Astrocyte of the cerebellum (primary cell): ENCODE results near the gene MTHFSD.

Experiments
- DNase-seq: peaks from one replicate; pipeline ENCODE4 v3.0.0-alpha.2; 2011; ENCODE audit warnings: low read depth
- H3K4me3 ChIP-seq: 2 replicates; pipeline ENCODE4 v1.5.1; 2011; ENCODE audit warnings: mild to moderate bottlenecking, low read depth, low read length, moderate library complexity
- in situ Hi-C: cut with HindIII; loops from 2 replicates; pipeline ENCODE4 v1.10.0; 2017; ENCODE audit warnings: low sequenced_read_pairs
- TF ChIP-seq, protein P1 (sequence below): IDR thresholded peaks from 2 replicates; pipeline ENCODE4 v1.5.1; 2012; ENCODE audit warnings: low read length, low read depth, moderate library complexity, mild to moderate bottlenecking; ENCODE audit errors: missing control alignments

The MTHFSD gene

GRCh38 chr16:86597880-86598606, 43.0 kb upstream of the MTHFSD start:
- TF ChIP-seq, protein P1, sequence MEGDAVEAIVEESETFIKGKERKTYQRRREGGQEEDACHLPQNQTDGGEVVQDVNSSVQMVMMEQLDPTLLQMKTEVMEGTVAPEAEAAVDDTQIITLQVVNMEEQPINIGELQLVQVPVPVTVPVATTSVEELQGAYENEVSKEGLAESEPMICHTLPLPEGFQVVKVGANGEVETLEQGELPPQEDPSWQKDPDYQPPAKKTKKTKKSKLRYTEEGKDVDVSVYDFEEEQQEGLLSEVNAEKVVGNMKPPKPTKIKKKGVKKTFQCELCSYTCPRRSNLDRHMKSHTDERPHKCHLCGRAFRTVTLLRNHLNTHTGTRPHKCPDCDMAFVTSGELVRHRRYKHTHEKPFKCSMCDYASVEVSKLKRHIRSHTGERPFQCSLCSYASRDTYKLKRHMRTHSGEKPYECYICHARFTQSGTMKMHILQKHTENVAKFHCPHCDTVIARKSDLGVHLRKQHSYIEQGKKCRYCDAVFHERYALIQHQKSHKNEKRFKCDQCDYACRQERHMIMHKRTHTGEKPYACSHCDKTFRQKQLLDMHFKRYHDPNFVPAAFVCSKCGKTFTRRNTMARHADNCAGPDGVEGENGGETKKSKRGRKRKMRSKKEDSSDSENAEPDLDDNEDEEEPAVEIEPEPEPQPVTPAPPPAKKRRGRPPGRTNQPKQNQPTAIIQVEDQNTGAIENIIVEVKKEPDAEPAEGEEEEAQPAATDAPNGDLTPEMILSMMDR, result no peak
- no peak overlapping the region for H3K4me3 ChIP-seq
- in situ Hi-C loops, result no loop called here
- DNase-seq, result no peak

DNA sequence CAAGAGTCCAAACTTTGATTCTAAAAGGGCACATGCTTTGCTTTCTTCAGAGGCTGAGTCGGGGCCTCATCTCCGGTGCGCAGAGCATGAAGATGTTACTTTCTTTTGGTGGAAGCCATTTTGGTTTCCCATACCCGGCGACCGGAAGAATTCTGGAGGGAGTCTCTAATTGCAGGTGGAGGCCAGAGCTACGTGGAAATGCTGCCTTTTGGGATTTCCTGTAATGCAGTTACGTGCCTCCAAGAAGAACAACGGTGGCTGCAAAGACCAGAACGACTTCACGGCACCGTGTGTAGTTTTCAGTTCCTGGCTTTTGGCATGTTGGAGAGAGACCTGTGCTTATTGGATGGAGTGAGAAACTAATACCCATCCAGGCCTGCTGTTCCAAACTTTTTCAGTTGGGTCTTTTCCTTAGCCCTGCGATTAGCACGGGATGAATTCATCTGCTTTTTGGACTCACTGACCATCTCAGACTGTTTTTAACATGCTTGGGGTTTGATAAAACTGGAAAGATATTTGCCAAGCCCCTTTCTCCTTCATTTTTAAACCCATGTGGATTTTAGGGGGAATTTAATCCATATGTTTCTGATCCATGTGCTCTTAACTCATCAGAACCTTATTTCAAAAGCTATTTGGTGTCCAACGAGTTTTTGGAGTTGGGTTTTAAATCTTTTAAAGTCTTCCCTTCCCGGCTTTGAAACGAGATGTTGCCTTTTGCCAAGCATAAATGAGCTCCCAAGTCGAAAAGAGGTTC, 42.3 kb upstream of the MTHFSD start:
- in situ Hi-C loops, result no loop called here
- DNase-seq, result no peak
- no peak overlapping the region for H3K4me3 ChIP-seq
- TF ChIP-seq, protein P1, result no peak

DNA sequence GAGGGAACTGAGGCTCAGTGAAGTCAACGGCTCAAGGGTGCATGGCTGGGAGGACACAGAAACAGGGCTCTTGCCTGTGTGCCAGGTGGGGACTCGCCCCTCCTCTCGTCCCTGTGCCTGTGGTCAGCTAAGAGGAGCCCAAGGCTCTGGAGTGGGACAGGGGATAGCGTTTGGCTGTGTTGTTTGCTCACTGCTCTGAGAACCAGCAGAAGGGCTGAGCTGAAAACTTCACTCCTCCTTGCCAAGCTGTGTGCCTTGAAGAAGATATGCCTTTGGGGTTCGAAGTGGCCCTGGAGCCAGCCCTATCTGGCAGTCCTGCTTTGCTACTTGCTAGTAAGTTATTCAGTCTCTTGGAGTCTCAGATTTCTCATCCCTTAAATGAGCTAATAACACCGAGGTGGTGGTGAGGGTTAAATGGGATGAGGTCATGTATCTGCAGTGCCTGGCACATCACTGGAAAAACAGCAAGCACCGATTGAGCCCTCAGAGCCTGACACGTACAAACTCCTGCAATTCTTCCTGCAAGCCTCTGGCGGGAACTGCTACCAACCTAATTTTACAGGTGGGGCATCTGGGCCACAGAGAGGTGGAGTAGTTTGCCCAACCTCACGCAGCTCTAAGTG, 41.1 kb upstream of the MTHFSD start:
- no peak for DNase-seq
- in situ Hi-C loops, result no loop called here
- TF ChIP-seq, protein P1, result no peak

DNA sequence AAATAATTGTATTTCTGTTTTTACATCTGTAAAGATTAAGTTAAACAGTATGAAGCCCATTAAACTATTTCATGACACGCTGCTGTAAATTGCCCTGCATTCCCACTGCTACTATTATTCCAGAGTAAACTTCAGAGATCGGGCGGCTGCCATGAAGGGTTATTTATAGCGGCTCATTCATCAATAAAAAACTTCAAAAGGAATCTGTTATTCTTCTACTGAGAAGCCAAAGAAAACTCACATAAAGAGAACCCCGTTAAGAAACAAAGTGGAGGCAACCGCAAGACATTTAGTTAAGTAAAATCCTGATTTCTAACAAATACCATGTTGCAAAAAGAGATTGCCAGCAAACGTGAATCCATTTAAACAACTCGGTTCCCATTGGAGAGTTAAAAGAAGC, 39.7 kb upstream of the MTHFSD start:
- no peak overlapping the region for H3K4me3 ChIP-seq
- DNase-seq, result no peak
- in situ Hi-C loops, result loop anchor here (5.0 kb wide), 1 partner anchor 68 kb away; no protein-coding TSS in a partner anchor
- TF ChIP-seq, protein P1, result no peak

More for the DNA sequence above, 41.1 kb upstream of the MTHFSD start:
- no peak overlapping the region for H3K4me3 ChIP-seq

- TF ChIP-seq, protein P1, result no peak
- in situ Hi-C loops, result loop anchor here (5.0 kb wide), 1 partner anchor 68 kb away; no protein-coding TSS in a partner anchor
- no peak for DNase-seq
- no peak overlapping the region for H3K4me3 ChIP-seq
Measured at GRCh38 chr16:86593913-86594620, 39.0 kb upstream of the MTHFSD start.

DNA sequence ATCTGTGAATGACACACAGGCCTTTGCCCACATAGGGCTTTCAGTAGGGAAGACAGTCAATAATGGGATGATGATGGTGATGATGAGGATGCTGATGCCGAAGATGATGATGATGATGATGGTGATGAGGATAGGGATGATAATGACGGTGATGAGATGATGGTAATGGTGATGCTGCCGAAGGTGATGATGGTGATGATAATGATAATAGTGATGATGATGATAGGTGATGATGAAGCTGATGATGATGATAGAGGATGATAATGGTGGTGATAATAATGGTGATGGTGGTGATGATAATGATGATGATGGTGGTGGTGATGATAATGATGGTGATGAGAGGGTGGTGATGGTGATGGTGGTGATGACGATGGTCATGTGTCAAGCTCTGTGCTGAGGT, 36.2 kb upstream of the MTHFSD start:
- TF ChIP-seq, protein P1, result no peak
- in situ Hi-C loops, result loop anchor here (5.0 kb wide), 1 partner anchor 71 kb away; no protein-coding TSS in a partner anchor
- no peak overlapping the region for H3K4me3 ChIP-seq
- DNase-seq, result no peak
